Neutrophil (primary cell): ENCODE measurements around the gene BRD7.

Experiments used
- H3K27ac ChIP-seq: fragments of 200-600 bp; sonication (generic); 2 replicates; pipeline ENCODE4 v1.5.1; 2016; ENCODE audit warnings: mild to moderate bottlenecking, moderate library complexity
- H3K27me3 ChIP-seq: fragments of 200-600 bp; sonication (generic); 2 replicates; pipeline ENCODE4 v1.6.0; 2016; ENCODE audit warnings: mild to moderate bottlenecking
- H3K36me3 ChIP-seq: fragments of 200-600 bp; sonication (generic); 2 replicates; pipeline ENCODE4 v1.5.1; 2017
- H3K4me1 ChIP-seq, 2 experiments: fragments of 200-600 bp in 1 of 2; sonication (generic) in 1 of 2; 1 replicate in 1 of 2; 2 replicates in 1 of 2; pipeline versions ENCODE4 v1.5.1 to v1.6.1; 2013 to 2016; ENCODE audit warnings: low read depth in 1 of 2, low read length in 1 of 2, mild to moderate bottlenecking in 1 of 2, moderate library complexity in 1 of 2; ENCODE audit not compliant: control insufficient read depth in 1 of 2, insufficient read depth in 1 of 2
- H3K4me3 ChIP-seq, 2 experiments: fragments of 200-600 bp in 1 of 2; sonication (generic) in 1 of 2; 1 replicate in 1 of 2; 2 replicates in 1 of 2; pipeline ENCODE4 v1.5.1; 2013 to 2016; ENCODE audit warnings: low read depth in 1 of 2, low read length in 1 of 2, mild to moderate bottlenecking in 1 of 2, moderate library complexity in 1 of 2
- H3K9me3 ChIP-seq: fragments of 200-600 bp; sonication (generic); 2 replicates; pipeline ENCODE4 v1.5.1; 2016
- TF ChIP-seq, protein P1 (sequence below): fragments of 200-600 bp; sonication (generic); IDR thresholded peaks from 2 replicates; pipeline ENCODE4 v1.5.1; 2016; ENCODE audit warnings: antibody characterized with exemption

The BRD7 gene

DNA sequence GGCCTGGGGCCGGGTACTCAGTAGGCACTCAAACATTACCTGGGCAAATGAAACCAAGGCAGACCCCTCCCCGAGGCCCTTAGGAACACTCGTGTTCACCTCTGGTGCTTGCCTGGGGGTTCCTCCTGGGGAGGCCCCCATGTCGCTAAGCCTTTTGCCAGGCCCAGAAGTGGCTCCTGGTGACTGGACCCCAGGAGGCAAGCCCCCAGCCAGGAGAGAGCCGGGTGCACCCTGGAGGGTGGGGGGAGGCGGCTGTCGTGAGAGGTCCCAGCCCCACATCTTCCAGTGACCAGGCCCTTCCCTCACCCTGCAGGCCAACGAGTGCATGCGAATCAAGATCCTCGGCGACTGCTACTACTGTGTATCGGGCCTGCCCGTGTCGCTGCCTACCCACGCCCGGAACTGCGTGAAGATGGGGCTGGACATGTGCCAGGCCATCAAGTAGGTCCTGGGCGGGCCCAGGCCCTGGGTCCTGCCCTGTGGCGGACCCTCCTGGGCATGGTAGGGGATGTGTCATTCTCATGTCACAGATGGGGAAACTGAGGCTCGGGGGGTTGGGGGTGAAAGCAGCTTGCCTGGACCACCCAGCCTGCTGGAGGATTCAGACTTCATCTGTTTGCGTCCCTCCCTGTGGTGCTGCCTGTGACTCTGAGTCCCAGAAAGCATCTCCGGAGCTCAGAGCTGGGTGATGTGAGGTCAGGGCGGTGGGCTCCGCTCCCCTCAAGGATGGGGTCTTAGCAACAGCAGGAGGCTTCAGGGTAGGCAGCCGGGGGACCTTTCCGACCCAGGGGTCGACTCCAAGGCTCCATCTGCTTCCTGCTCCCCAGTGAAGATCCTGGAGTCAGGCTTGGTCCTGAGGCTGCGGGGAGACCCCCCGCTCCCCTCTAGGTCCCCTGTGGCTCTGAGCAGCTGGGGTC is 69.9 kb downstream of the BRD7 start:
- TF ChIP-seq, protein P1, sequence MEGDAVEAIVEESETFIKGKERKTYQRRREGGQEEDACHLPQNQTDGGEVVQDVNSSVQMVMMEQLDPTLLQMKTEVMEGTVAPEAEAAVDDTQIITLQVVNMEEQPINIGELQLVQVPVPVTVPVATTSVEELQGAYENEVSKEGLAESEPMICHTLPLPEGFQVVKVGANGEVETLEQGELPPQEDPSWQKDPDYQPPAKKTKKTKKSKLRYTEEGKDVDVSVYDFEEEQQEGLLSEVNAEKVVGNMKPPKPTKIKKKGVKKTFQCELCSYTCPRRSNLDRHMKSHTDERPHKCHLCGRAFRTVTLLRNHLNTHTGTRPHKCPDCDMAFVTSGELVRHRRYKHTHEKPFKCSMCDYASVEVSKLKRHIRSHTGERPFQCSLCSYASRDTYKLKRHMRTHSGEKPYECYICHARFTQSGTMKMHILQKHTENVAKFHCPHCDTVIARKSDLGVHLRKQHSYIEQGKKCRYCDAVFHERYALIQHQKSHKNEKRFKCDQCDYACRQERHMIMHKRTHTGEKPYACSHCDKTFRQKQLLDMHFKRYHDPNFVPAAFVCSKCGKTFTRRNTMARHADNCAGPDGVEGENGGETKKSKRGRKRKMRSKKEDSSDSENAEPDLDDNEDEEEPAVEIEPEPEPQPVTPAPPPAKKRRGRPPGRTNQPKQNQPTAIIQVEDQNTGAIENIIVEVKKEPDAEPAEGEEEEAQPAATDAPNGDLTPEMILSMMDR, result no peak
- peaks cover 100% of the 10 kb centered on the region for H3K36me3 ChIP-seq
- no peaks in the 10 kb centered on the region for H3K9me3 ChIP-seq
- no peak overlapping the region for H3K27ac ChIP-seq
- no peak overlapping the region for H3K4me3 ChIP-seq
- H3K4me1 ChIP-seq, result no peaks in the 10 kb centered on the region
- no peaks in the 10 kb centered on the region for H3K27me3 ChIP-seq

DNA sequence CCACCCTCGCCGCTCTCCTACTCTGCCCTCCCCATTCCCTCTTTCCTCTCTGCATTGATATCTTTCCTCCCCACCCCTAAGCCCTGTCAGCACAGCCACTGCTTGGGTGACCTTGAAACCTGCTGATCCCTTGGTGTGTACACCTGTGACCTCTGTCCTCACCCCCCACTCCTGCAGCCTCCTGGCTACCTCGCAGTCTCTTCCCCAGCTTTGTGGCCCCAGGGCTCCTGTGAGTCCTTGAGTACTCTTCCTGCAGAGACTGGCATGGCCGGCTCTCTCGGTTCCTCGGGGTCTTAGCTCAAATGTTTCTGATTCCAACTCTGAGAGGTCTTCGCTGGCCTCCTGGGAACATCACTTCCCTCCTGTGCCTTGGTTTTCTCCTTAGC is 70.7 kb downstream of the BRD7 start:
- Histone ChIP-seq H3K4me3 (no peak overlapping the region), H3K9me3 (no peaks in the 10 kb centered on the region), H3K4me1 (no peaks in the 10 kb centered on the region), H3K36me3 (peaks cover 100% of the 10 kb centered on the region), H3K27ac (no peak overlapping the region), H3K27me3 (no peaks in the 10 kb centered on the region)
- TF ChIP-seq, protein P1, result no peak

DNA sequence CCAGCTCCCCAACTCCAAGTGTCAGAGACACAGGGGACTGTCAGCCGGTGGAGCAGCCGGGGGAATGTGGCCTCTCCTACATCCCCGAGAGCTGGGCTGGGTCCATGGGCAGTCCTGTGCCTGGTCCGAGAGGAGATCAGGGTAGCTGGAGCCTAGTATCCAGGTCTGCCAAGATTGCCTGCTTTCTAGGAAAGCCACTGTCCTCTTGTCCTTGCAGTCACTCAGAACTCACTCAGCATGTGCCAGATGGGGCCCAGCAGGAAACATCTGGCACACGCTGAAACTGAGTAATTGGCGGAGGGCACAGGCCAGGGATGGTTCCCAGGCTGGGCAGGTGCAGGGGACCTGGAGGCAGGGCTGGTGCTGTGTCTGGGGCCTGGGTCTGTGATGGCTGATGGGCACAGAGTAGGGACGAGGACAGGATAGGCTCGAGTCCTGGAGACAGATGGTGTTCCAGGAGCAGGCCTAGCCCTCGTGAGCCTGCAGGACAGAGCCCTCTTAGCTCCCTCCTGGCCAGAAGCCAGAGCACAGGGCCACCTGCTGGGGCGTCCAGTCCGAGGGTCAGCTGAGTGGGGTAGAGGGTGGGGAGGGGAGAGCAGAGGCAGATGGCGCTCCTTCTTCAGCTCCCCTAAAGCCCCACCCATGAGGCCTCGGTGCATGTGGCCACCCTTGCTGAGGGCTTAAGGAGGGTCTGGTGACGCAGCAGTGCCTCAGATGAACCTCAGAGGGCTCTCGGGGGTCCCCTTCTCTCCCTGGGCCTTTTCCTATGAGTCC is 71.3 kb downstream of the BRD7 start:
- no peak overlapping the region for H3K27ac ChIP-seq
- H3K27me3 ChIP-seq, result no peaks in the 10 kb centered on the region
- H3K4me3 ChIP-seq, result no peak overlapping the region
- H3K36me3 ChIP-seq, result peaks cover 100% of the 10 kb centered on the region
- no peaks in the 10 kb centered on the region for H3K4me1 ChIP-seq
- TF ChIP-seq, protein P1, result no peak
- H3K9me3 ChIP-seq, result no peaks in the 10 kb centered on the region

DNA sequence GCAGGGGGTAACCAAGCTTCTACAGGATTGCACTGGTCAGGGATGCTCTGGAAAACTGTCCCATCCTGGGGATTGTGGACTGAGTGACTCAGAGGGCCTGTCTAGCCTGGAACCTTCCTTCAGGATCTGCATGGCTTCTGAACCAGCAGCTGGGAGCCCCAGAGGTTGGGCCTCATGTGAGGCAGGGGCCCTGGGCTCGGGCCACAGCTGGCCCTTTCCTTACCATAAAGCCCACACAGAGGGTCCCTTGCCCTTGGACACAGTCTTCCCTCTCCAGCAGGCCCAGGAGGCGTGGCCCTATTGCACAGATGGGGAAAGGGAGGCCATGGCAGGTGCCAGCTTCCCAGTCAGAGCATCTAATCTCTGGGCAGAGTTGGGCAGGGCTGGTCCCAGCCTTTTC is 72.0 kb downstream of the BRD7 start:
- H3K4me1 ChIP-seq, result no peaks in the 10 kb centered on the region
- TF ChIP-seq, protein P1, result no peak
- no peaks in the 10 kb centered on the region for H3K27me3 ChIP-seq
- peaks cover 100% of the 10 kb centered on the region for H3K36me3 ChIP-seq
- H3K27ac ChIP-seq, result no peak overlapping the region
- H3K4me3 ChIP-seq, result no peak overlapping the region
- H3K9me3 ChIP-seq, result no peaks in the 10 kb centered on the region

DNA sequence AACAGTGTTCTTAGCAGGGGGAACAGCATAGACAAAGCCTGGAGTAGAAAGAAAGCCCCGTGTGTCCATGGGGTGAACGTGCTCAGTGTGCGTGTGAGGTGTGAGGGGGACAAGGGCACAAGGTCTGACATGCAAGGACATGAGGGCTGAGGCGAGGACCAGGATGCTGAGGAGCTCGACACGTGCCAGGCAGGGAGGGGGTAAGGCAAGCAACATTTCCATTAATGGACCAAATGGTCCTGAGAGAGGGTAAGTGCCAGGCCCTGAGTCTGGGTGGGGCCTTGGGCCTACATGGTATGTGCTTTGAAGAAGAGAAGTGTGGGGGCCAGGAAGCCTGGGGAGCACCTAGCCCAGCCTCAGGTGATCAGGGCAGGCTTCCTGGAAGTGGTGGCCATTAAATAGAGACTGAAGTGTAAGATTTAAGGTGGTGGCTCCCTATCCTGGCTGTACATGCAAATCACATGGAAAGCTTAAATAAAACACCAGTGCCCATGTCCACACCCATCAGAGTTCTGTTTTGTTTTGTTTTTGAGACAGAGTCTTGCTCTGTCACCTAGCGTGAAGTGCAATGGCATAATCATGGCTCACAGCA is 73.2 kb downstream of the BRD7 start:
- H3K4me3 ChIP-seq, result no peak overlapping the region
- peaks cover 100% of the 10 kb centered on the region for H3K36me3 ChIP-seq

More for the DNA sequence above, 73.2 kb downstream of the BRD7 start:
- no peaks in the 10 kb centered on the region for H3K27me3 ChIP-seq
- no peak overlapping the region for H3K27ac ChIP-seq
- TF ChIP-seq, protein P1, result no peak
- no peaks in the 10 kb centered on the region for H3K4me1 ChIP-seq
- H3K9me3 ChIP-seq, result no peaks in the 10 kb centered on the region
